ENCODE data around the gene BEGAIN. TPM values are rescaled to one million over a fixed set of nuclear protein-coding genes. Genes with fewer than 3 reads are reported as not detected.

The BEGAIN gene
- polyA plus RNA-seq, 4 donors: 1.2 to 3.6 (median 1.8) TPM

DNA sequence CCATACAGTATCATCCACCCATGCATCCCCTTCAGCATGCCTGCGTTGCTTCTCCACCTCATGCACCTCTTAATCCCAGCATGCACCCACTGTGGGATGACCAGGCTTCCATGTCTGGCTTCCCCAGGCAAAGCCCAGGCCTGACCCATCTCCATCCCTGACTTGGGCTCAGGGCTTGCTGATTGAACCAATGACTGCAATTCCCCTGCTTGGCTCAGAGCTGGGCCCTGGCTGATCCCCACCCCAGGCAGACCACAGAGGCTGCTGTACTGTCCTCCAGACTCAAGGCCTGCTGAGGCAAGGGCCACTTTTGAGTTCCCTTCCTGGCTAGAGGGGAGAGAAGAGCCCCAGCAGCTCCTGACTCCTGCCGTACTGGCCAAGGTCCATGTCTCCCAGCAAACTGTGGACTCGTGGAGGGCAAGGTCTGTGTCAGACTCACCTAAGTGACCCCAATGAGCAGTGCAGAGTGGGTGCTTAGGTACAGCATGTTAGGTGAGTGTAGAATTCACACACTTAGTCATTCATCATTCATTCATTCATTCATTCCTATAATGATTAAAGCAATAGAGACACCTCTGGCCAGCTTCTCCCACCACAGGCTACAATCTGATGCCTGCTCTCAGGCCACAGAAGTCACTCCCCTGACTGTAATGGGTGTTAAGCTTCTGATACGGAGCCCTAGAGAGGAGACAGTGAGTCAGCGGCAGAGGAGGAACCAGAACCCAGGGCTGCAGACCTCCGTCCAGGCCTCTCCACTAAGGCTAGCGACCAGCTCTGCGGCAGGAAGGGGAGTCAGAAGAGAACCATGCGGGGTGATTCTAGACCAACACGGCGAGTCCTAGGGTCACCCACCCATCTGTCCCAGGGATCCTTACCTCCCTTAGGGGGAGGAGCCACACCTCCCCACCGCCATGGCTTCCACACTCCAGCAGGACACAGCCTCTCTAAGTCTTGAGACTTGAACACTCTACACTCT, 2.9 kb downstream of the BEGAIN start:
- no peak for DNase-seq (ENCODE audit: low read depth in 4 of 4, low spot score in 3 of 4)

DNA sequence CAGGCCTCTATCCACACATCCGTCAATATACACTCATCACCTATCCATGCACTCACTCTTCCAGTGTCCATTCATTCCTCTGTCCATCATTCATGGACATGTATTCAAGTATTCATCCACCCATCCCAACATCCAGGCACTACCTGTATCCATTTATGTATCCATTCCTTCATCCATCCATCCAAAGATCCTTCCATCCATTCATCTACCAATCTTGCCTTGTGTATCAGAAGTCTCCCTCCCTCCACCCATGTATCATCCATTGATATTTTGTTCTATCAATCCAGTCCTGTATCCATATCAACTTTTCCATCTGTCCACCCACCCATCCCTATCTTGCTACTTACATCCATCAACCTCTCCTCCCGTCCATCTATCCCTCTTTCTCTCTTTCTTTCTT, 4.0 kb downstream of the BEGAIN start:
- DNase-seq (ENCODE audit: low read depth in 4 of 4, low spot score in 3 of 4): no peak

- DNase-seq (ENCODE audit: low read depth in 4 of 4, low spot score in 3 of 4): no peak
Measured at GRCh38 chr14:100582496-100583165, 4.6 kb downstream of the BEGAIN start.

GRCh38 chr14:100581228-100582145, 5.7 kb downstream of the BEGAIN start:
- no peak for DNase-seq (ENCODE audit: low read depth in 4 of 4, low spot score in 3 of 4)

- no peak for DNase-seq (ENCODE audit: low read depth in 4 of 4, low spot score in 3 of 4)
Measured at GRCh38 chr14:100580316-100581227, 6.6 kb downstream of the BEGAIN start.

DNA sequence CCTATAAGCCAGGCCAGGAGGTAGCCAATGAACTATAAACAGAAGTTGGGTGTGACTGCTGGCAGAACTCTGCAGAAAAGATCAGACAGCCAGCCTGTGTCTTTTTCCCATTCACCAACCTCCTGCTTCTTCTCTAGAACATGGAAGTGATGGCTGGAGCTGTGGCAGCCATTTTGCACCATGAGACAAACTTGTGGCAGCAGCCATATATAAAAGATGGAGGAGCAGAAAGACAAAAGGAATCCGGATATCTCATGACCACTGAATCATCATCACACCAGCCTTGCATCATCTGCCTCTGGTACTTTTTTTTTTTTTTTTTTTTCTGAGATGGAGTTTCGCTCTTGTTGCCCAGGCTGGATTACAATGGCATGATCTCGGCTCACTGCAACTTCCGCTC, 8.7 kb downstream of the BEGAIN start:
- DNase-seq (ENCODE audit: low read depth in 4 of 4, low spot score in 3 of 4): no peak

DNA sequence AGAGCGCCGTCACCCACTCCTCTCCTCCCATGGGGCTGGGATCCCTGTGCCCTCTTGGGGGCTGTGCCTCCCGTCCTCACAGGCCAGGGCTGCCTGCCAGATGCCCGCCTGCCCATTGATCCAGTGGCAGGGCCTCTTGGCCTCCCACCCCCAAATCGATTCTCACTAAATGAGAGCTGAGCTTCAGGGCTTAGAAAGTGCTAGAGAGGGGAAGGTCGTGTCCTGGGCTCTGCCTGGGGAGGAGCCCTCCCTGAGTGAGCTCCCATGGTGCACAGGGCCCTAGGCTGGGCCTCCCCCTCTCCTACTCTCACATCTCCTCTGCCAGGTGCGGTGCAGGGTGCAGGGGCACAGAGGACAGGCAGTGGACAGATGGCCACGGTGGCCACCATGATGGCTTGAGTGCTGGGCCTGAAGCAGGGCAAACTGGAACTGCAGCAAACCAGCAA, 9.2 kb downstream of the BEGAIN start:
- DNase-seq (ENCODE audit: low read depth in 4 of 4, low spot score in 3 of 4): no peak

GRCh38 chr14:100577321-100577985, 9.8 kb downstream of the BEGAIN start:
- DNase-seq (ENCODE audit: low read depth in 4 of 4, low spot score in 3 of 4): no peak

DNA sequence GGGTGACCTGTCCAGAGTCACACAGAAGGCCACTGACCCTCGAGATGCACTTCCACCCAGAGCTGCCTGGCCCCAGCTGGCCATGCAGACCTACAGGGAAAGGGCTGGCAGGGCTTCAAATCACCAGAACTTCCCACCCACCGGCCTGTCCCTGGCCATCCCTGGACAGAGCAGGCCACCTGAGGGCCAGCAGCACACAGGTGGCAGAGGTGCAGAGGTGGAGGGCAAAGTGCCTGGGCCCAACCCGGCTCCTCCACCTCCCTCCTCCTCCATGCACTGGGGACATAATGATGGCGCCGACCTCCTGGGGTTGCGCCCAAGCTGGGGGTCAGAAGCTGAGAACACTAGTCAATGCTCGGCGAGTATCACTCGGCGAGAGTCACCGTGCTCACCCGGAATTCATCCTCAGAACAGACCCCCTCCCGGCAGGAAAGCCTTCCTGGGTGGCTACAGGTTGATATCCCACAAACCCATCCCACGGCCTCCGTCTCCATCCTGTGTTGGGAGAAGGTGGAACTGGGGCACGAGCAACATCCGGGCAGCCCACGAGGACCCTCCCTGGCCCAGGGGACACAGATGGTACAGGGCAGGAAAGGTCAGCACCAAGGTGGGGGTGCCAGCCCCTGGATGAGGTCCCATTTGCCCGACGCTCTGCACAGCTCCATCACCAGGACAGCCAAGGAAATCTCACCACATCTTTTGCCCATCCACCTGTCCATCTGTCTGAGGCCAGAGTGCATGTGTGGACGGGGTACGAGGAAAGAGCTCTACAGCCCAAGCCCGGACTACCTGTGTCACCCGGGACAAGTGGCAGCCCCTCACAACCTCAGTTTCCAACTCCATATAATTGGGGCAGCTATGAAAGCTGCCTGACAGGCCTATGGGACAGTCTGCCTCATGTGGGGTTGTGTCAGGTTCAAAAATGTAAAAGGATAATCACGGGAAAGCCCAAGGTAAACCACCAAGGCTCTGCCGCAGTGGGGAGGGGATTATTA, 10.8 kb downstream of the BEGAIN start:
- no peak for DNase-seq (ENCODE audit: low read depth in 4 of 4, low spot score in 3 of 4)

- no peak for DNase-seq (ENCODE audit: low read depth in 4 of 4, low spot score in 3 of 4)
Measured at GRCh38 chr14:100575266-100575995, 11.8 kb downstream of the BEGAIN start.

- DNase-seq (ENCODE audit: low read depth in 4 of 4, low spot score in 3 of 4): no peak
Measured at GRCh38 chr14:100574642-100575031, 12.6 kb downstream of the BEGAIN start.

- no peak for DNase-seq (ENCODE audit: low read depth in 4 of 4, low spot score in 3 of 4)
Measured at GRCh38 chr14:100573757-100574641, 13.2 kb downstream of the BEGAIN start.

- no peak for DNase-seq (ENCODE audit: low read depth in 4 of 4, low spot score in 3 of 4)
Measured at GRCh38 chr14:100573002-100573756, 14.0 kb downstream of the BEGAIN start.

- DNase-seq (ENCODE audit: low read depth in 4 of 4, low spot score in 3 of 4): no peak
Measured at GRCh38 chr14:100572543-100572942, 14.7 kb downstream of the BEGAIN start.

GRCh38 chr14:100571837-100572236, 15.4 kb downstream of the BEGAIN start:
- DNase-seq (ENCODE audit: low read depth in 4 of 4, low spot score in 3 of 4): no peak
